ENCODE results near the gene JPT2.

- TF ChIP-seq CTCF (IDR thresholded peaks at IDR 0.05 in 2 of 3, conservative IDR thresholded peaks at IDR 0.05 in 1 of 3; ENCODE audit: borderline replicate concordance in 1 of 3, insufficient read depth in 1 of 3, low read depth in 2 of 3, low read length in 2 of 3) (no peak), EZH2 (IDR thresholded peaks at IDR 0.05) (no peak), POLR2A (IDR thresholded peaks at IDR 0.05; ENCODE audit: borderline replicate concordance, extremely low read depth, insufficient read depth, insufficient read length) (no peak), ATF3 (IDR thresholded peaks at IDR 0.05) (no peak), EZH2phosphoT487 (IDR thresholded peaks at IDR 0.05; ENCODE audit: borderline replicate concordance) (no peak), ZFX (IDR thresholded peaks at IDR 0.05) (no peak), ZNF274 (IDR thresholded peaks at IDR 0.05; ENCODE audit: low read depth, low read length) (no peak), EGR1 (IDR thresholded peaks at IDR 0.05; ENCODE audit: low read depth) (no peak), SRF (IDR thresholded peaks at IDR 0.05; ENCODE audit: low read depth) (no peak), POLR2AphosphoS5 (IDR thresholded peaks at IDR 0.05; ENCODE audit: low read depth, low read length) (no peak), YY1 (IDR thresholded peaks at IDR 0.05; ENCODE audit: extremely low read depth, insufficient replicate concordance, low read depth, low read length) (no peak), JUND (IDR thresholded peaks at IDR 0.05) (no peak), ELF1 (IDR thresholded peaks at IDR 0.05; ENCODE audit: borderline replicate concordance, low read depth) (no peak), REST (IDR thresholded peaks at IDR 0.05; ENCODE audit: low read depth) (no peak)
These were observed 21.9 kb upstream of the JPT2 start for GRCh38 chr16:1655909-1656807.

Measured in HCT116 (cell line).